GM18867 (cell line): ENCODE data around the gene STRIP2.
"Not testable (repeated sequence)": the region's sequence is repeated elsewhere in the genome, so short reads cannot be mapped to it uniquely, and the experiment has no call there.

Experiments used
- ATAC-seq: cut with Tn5 transposase; IDR thresholded peaks from one replicate; pipeline ENCODE4 v1.9.1; 2021; ENCODE audit warnings: mild to moderate bottlenecking, moderate library complexity; ENCODE audit not compliant: unreplicated experiment

STRIP2 gene, protein sequence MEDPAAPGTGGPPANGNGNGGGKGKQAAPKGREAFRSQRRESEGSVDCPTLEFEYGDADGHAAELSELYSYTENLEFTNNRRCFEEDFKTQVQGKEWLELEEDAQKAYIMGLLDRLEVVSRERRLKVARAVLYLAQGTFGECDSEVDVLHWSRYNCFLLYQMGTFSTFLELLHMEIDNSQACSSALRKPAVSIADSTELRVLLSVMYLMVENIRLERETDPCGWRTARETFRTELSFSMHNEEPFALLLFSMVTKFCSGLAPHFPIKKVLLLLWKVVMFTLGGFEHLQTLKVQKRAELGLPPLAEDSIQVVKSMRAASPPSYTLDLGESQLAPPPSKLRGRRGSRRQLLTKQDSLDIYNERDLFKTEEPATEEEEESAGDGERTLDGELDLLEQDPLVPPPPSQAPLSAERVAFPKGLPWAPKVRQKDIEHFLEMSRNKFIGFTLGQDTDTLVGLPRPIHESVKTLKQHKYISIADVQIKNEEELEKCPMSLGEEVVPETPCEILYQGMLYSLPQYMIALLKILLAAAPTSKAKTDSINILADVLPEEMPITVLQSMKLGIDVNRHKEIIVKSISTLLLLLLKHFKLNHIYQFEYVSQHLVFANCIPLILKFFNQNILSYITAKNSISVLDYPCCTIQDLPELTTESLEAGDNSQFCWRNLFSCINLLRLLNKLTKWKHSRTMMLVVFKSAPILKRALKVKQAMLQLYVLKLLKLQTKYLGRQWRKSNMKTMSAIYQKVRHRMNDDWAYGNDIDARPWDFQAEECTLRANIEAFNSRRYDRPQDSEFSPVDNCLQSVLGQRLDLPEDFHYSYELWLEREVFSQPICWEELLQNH

GRCh38 chr7:129433847-129434674 lies at the start of gene STRIP2:
Gene STRIP2 (plus strand): TSS chr7:129434432. CDS start chr7:129434473, 41 bp downstream.
- peak; percentile 96 for ATAC-seq

GRCh38 chr7:129385116-129385515 lies 49.1 kb upstream of the STRIP2 start:
- ATAC-seq = no peak

GRCh38 chr7:129385598-129385997 lies 48.6 kb upstream of the STRIP2 start:
- ATAC-seq = no peak

DNA sequence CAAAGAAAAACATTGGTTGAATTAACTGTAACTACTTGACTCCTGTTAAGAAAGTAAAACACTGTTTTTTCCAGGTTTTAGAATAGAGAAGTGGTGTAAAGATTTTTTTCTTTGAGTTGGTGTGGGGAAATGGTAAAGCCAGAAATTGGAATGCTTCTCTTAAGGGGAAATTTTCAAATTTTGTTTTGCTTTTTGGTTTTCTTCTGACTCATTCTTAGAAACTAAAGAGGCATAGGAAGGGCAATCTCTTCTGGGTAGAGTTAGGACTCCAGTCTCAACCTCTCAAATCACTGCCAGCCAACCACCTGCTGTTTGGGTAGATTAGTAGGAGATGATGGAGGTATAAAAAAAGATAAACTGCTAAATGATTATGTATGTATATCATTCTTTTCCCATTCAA lies 47.7 kb upstream of the STRIP2 start:
- ATAC-seq = no peak

DNA sequence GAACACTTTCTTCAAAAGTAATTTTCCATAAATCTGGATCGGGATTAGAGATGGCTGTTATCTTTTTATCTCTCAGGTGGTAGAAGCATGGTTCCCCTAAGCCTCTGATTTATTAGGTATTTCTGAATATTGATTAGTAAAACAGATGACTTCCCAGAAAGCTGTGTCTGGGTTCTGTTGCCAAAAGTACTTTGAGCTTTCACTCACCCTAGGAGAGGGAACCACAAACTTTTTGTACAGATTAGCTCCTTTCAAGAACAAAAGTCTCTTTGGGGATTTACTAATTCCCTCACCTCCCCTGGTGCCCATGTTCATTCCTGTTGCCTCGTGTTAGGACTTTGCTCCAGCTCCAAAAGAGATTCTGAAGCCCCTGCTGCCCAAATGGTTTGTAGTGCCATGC lies 46.7 kb upstream of the STRIP2 start:
- ATAC-seq = no peak

DNA sequence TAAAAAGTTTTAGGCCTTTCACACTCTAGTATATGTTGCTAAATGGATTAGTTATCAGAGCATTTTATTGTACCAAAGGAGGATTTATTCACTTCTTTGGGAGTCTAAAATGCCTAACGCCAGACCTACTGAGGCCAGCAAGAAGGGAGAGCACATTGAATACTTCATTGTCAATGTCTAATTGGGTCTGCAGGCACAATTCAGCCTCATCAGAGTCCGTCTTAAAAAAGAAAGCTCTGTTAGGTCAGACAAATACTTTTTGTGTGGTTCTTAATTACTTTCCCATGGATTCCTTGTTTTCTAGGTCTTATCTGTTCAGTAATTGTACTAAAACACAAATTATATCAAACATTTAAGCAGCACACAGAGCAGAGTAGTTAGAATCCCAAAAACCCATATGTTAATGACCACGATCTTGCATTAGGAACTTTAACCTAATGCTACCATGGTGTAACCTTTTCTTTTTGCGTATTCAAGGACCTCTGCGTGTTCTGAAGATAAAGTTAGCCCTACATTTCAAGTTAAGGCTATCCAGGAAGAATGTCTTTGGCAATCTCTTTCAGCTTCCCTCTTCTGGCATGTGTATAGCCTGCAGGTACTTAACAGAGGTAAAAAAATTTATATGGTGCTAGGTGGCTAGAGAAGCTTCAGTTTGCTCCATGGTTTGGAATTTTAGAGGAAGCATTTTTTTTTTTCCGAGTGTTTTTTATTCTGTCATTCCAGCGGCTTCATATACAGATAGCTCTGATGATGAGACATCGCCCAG lies 45.7 kb upstream of the STRIP2 start:
- ATAC-seq = no peak

DNA sequence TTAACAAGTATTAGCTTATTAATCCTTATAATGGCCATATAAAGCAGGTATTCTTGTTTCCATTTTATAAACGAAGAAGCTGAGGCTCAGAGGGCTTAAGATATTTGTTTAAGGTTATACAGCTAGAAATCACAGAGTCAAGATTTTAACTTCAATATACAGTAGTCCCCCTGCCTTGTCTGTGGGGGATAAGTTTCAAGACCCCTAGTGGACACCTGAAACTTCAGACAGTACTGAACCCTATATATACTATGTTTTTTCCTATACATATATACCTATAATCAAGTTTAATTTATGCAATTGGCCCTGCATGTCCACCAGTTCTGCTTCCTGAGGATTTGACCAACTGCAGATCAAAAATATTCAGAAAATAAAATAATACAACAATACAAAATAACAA lies 44.4 kb upstream of the STRIP2 start:
- no peak for ATAC-seq

- ATAC-seq = no peak
Observed at GRCh38 chr7:129390314-129390713, 43.9 kb upstream of the STRIP2 start.

DNA sequence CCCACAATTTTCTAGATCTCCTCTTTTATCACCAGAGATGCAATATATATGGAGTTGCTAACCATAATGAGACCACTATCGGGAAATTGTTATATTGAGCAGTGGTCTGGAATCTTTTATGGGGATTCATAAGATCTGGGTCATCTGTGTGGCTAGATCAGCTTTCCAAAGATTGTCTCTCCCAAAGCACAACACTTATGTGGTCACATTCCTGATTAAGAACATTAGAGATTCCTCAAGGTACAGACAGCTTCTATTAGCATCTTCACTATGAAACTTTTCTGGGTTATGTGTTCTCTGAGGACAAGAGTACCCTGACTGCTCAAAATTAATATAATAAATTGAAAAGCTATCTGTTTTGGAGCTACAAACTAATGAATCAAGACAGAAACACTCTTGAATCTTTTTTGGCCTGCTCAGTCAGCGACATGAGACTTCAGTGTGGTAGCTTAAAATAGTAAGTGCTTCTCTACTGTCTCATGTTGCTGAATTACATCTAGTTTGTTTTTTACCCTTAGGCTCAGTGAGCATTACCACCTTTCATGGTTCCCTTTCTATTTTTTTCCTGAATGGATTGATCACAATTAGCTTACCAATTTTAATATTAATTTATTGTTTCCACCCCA lies 42.6 kb upstream of the STRIP2 start:
- ATAC-seq = no peak

- ATAC-seq = no peak
Observed at GRCh38 chr7:129393255-129393654, 41.0 kb upstream of the STRIP2 start.

- ATAC-seq = no peak
Observed at GRCh38 chr7:129394101-129394500, 40.1 kb upstream of the STRIP2 start.

- ATAC-seq = no peak
Observed at GRCh38 chr7:129394982-129395914, 39.0 kb upstream of the STRIP2 start.

GRCh38 chr7:129401228-129401966 lies 32.8 kb upstream of the STRIP2 start:
- no peak for ATAC-seq

DNA sequence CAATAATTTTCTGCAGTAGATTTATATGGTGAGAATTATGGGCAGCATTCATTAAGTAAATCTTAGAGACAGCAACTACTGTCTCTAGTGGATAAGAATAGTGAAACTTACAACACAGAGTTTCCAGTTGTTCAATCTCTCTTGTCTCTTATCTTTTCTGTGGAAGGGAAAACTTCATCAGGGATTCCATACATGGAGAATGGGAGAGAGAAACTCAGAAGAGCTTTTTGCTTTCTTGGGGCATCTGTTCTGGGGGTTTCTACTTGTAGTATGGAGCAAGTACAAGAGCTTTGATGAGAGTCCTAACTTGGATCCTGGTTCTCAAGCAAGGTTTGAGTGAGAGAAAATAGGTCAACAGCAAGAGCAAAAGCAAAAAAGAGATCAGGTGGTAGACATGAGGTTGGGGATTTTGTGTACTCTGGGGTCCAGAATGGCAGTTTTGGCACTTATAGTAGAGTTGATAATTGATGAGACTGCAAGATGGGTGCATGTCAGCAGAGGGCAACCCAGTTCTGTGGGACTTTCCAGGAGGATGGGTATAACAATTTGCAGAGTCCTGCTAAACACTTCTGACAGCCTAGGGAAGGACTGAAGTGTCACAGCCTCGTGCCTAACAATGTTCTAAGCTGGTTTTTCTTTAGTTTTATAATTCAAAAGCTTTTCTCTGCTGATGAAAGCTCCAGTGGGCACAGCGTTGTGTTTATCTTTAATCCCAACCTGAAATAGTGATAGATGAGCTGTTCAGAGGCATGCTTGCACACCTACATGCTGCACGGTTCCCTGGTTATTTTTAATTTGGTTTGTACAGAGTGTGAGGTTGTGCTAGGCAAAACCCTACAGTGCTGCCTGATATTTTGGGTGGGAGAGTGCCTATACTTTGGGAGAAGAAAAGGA lies 32.0 kb upstream of the STRIP2 start:
- no peak for ATAC-seq

DNA sequence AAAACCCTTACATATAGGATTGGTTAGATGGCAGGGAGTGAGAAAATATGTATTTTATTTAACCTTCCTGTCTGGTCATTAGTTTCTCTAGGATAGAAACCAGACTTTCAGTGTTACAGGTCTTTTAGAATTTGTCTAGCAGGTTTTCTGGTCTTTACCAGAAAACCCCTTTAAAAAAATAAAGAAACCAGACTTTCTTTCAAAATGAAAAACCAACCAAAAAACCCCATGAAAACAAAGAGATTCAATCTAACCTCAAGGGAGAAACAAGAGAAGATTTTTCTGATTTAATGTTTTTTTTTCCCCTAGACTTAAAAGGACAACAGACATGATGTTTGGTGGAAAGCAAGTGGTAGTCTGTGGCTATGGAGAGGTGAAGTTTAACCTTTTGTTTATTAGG lies 28.7 kb upstream of the STRIP2 start:
- ATAC-seq = no peak

DNA sequence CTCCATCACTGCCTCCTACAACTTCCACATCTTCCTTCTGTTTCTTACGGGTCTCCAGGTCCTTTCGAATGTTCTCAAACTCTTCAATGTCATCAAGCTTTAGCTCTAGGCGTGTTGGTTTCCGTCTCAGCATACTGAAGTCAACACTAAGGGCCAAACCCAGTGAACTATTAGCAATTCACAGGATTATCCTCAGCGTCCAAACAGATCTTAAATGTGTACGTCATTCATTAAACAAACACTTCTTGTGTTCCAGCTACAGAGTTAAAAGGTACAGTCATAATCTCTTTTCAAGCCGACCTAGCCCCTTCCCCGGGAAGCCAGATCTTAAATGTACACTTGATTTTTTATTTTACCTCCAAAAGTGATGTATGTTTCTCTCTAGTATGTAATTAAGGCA lies 24.0 kb upstream of the STRIP2 start:
- ATAC-seq = not testable (repeated sequence)

DNA sequence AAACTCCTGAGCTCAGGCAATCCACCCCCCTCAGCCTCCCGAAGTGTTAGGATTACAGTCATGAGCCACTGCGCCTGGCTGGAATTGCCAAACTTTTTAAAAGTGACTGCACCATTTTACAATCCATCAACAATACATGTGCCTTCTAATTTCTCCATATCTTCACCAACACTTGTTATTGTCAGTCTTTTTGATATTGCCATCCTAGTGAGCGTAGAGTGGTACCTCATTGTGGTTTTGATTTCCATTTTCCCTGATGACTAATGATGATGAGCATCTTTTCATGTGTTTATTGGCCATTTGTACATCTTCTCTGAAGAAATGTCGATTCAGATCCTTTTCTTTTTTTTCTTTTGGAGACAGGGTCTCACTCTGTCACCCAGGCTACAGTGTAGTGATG lies 21.7 kb upstream of the STRIP2 start:
- no peak for ATAC-seq
